Measurements from ENCODE around the gene FAM107B.

Gene FAM107B

GRCh38 chr10:14527134-14527844 is 247.4 kb downstream of the FAM107B start:
- no peak for DNase-seq

GRCh38 chr10:14526326-14526725 is 248.4 kb downstream of the FAM107B start:
- DNase-seq, result no peak

GRCh38 chr10:14524691-14525324 is 249.9 kb downstream of the FAM107B start:
- no peak for DNase-seq

DNA sequence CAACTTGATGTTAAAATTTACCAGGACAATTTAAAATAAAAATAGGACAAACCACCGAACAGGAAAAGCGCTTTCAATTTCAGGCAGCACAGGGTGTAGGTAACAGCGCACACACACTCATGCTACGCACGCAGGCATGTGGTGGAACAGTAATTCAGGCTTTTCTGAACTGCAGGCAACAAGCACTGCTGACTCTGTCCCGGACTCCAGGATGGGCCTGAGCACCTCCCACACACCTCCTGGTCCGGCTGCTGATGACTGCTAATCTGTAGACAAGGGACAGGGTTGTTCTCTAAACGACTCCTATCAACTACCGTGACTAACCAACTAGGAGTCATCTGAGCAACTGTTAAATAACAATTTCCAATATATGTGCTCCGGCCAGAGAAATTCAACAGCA is 251.4 kb downstream of the FAM107B start:
- DNase-seq, result no peak

- DNase-seq, result no peak
These were observed 254.9 kb downstream of the FAM107B start for GRCh38 chr10:14519785-14520184.

GRCh38 chr10:14518149-14518548 is 256.5 kb downstream of the FAM107B start:
- no peak for DNase-seq

DNA sequence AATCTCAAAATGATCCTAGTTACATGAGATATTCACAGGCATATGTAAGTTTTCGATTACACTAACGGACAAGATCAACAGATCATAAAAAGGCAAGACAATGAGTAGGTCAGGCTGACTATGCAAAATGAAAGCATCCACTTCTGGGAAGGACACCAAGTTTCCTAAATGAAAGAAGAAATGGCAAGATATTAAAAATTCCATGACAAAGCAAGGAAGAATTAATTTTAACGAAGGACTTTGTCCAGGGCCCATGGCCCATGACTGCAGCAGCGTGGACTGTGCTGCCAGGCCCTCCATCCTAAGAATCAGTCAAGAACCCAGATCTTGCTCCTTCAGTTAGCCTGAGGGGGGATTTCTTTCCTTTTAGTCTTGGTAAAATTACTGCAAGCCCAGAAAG is 261.6 kb downstream of the FAM107B start:
- DNase-seq, result no peak

- no peak for DNase-seq
These were observed 264.4 kb downstream of the FAM107B start for GRCh38 chr10:14510346-14510745.

GRCh38 chr10:14508725-14509124 is 266.0 kb downstream of the FAM107B start:
- DNase-seq, result no peak

- no peak for DNase-seq
These were observed 266.9 kb downstream of the FAM107B start for GRCh38 chr10:14507781-14508180.

- no peak for DNase-seq
These were observed 267.5 kb downstream of the FAM107B start for GRCh38 chr10:14507176-14507575.

GRCh38 chr10:14502431-14502830 is 272.3 kb downstream of the FAM107B start:
- no peak for DNase-seq

- peak; percentile 9 for DNase-seq
These were observed 274.4 kb downstream of the FAM107B start for GRCh38 chr10:14500172-14500765.

DNA sequence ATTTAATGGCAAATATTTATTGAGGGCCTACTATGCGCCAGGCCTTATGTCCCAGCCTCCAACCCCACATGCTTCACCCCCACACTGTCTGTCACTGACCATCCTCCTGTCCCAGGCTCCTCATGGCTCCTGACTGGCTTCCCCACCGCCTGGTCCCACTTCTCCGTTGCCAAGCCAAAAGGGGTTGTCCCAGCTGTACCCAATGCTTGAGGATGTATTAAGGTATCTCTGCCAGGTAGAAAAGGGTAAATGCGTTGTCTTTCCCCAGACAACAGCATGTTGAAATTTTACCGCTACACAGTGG is 275.1 kb downstream of the FAM107B start:
- DNase-seq, result no peak

GRCh38 chr10:14498326-14498725 is 276.4 kb downstream of the FAM107B start:
- no peak for DNase-seq

DNA sequence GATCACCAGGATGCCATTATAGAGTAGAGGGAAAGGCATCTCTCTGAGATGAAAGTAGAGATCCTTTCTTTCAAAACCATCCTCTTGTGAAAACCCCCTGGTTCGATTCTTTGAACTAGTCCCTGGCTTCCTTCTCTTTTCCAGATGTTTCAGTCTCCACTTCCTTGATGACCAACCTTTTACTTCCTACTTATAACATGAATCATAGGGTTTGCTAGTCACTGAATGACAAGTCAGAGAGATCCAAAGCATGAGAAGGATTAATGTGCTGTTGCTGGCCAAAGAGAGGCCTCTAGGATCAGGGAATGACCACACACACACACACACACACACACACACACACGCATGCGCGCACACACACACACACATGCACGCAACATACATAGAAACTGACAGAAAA is 282.9 kb downstream of the FAM107B start:
- DNase-seq, result peak; percentile 55

- no peak for DNase-seq
These were observed 285.0 kb downstream of the FAM107B start for GRCh38 chr10:14489522-14490177.

DNA sequence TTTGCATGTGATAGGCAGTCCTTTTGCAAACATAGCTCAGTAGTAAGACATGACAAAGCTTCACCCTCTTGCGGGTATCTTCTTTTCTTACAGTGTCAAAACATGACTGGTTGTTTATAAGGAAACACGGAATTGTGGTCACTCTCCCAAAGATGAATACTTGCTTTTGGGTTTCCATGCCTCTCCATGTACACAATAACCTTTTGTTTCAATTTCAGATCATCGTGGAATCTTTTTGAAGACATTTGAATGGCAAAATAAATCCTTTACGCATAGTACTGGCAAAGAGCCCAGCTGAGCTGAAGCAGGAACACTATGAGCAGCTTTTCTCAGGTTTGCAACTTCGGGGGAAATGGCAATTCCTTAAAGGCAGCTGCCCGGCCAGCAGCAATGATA is 287.2 kb downstream of the FAM107B start:
- no peak for DNase-seq

- no peak for DNase-seq
These were observed 287.8 kb downstream of the FAM107B start for GRCh38 chr10:14486777-14487487.

DNA sequence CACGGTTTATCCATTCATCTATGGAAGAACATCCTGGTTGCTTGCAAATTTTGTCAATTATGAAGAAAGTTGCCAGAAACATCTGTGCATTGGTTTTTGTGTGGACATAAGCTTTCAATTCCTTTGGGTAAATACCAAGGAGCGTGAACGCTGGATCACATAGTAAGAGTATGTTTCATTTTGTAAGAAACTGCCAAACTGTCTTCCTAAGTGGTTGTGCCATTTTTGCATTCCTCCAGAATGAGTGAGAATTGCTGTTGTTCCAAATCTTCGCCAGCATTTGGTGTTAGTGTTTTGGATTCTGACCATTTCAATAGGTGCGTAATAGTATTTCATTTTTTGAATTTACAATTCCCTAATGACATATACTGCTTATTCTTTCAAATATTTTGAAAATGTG is 288.7 kb downstream of the FAM107B start:
- DNase-seq, result no peak

DNA sequence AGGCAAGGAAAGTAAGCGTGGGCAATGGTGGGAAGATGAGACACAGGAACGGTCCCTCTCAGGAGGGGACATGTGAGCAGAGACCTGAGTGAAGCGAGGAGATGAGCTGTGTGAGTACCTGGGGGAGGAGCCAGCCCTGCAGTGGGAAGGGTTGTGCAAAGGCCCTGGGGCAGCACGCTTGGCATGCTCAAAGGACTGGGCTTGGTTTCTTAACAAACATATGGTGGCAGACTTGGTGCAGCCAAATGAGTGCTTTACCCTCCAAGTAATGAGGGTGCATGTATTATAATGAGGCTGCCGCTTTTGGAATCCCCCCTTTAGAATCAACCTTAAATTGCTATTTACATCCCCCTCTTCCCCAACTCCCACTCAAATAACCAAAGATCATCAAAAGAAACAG is 291.3 kb downstream of the FAM107B start:
- no peak for DNase-seq

- no peak for DNase-seq
These were observed 292.9 kb downstream of the FAM107B start for GRCh38 chr10:14481752-14482151.

DNA sequence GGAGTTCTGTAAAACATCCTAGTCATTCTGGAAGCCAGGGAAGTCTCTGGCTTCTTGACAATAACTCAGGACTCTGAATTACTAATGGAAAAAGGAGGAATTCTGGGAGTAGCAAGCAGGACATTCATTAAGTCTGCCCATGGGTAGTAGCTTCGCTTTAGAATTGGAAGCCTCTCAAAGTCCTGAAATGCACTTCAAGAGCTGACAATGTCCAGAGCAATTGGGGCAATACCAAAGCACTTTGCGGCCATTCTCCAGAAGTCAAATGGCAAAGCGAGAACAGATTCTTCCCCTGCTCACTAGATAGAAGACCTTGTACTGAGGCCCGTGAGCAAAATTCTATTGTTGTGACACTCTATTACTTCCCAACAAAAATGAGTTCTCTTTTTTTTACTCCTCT is 293.7 kb downstream of the FAM107B start:
- DNase-seq, result no peak

Data from suppressor macrophage treated with lipopolysaccharide for 4 hours (primary cell).